Adrenal gland (tissue), 12 donors: Measurements from ENCODE around the gene CDK16. TPM values are rescaled to one million over a fixed set of nuclear protein-coding genes. Genes with fewer than 3 reads are reported as not detected.
A peak's percentile ranks its signal among the peaks of the same experiment; 100 is the strongest.
"Not testable (repeated sequence)": the region's sequence is repeated elsewhere in the genome, so short reads cannot be mapped to it uniquely, and the experiment has no call there.

Experiments used
- DNase-seq, 7 donors: peaks; one replicate each; pipeline ENCODE4 v3.0.0-alpha.2; 2019 to 2020
- H3K27ac ChIP-seq, 5 donors: fragments of 200-600 bp; sonication (generic) in 4 of 5; 1 replicate in 3 of 5; 2 replicates in 2 of 5; pipeline versions ENCODE4 v1.5.1 to v1.8.0; 2016 to 2020; ENCODE audit warnings: mild to moderate bottlenecking in 1 of 5
- H3K27me3 ChIP-seq: fragments of 200-600 bp; 2 replicates; pipeline ENCODE4 v1.8.0; 2021
- H3K36me3 ChIP-seq, 2 donors: fragments of 200-600 bp; replicated peaks in 1 of 2; 1 replicate in 1 of 2; 2 replicates in 1 of 2; pipeline versions ENCODE4 v1.5.1 to v1.8.0; 2018 to 2022
- H3K4me1 ChIP-seq, 2 donors: fragments of 200-600 bp; replicated peaks in 1 of 2; 1 replicate in 1 of 2; 2 replicates in 1 of 2; pipeline versions ENCODE4 v1.5.1 to v1.8.0; 2018 to 2021
- H3K4me3 ChIP-seq, 4 donors: fragments of 200-600 bp; sonication (generic) in 3 of 4; one replicate each; pipeline ENCODE4 v1.5.1; 2016 to 2018
- H3K9me3 ChIP-seq, 3 donors: fragments of 200-600 bp; sonication (generic) in 1 of 3; replicated peaks in 1 of 3; 1 replicate in 2 of 3; 2 replicates in 1 of 3; pipeline versions ENCODE4 v1.5.1 to v1.8.0; 2016 to 2021
- POLR2A ChIP-seq, 2 donors: fragments of 450-650 bp; IDR thresholded peaks; one replicate each; pipeline ENCODE4 v1.6.1; 2017; ENCODE audit warnings: antibody characterized with exemption in 2 of 2, mild to moderate bottlenecking in 2 of 2, moderate library complexity in 1 of 2
- WGBS, 4 donors: extraction: QIAGEN DNeasy Blood & Tissue Kit in 2 of 4; methylation state at CpG; one replicate each; pipeline versions ENCODE4 v1.1.5 to v1.1.7; 2013 to 2017; 5-methylcytosine and 5-hydroxymethylcytosine counted together
- intact Hi-C, 2 donors: fragments of 100-400 bp; cut with DNase I; formaldehyde crosslinking; loops; one replicate each; pipeline versions ENCODE4 v1.14.1 to v1.15.0; 2022 to 2023
- polyA plus RNA-seq, 3 donors: library from polyadenylated mRNA; stranded (reverse); fragments of 200-250 nt in 2 of 3; fragments of 350-450 nt in 1 of 3; fragmentation: Illumina TruSeq in 1 of 3; extraction: RNeasy Lipid Tissue Mini Kit (QIAGEN cat#74804) in 1 of 3; gene quantifications; one replicate each; pipeline ENCODE4 v1.2.3, GENCODE V29; 2013 to 2014
- total RNA-seq, 9 donors: library from RNA; depleted of rRNA in 4 of 9; stranded (reverse); fragments of >200 nt in 4 of 9; fragments of 120-200 nt in 1 of 9; fragmentation: NEBNext Ultra II Directional in 1 of 9; extraction: Animal tissue kit (Norgen Biotek cat#: 25700) in 1 of 9; gene quantifications; one replicate each; pipeline versions ENCODE4 v1.1.0 to v1.2.4, GENCODE V29; 2013 to 2023
- TF ChIP-seq, protein P1 (sequence below), 6 experiments: fragments of 450-650 bp in 4 of 6; fragments of 200-600 bp in 2 of 6; sonication (generic) in 1 of 6; IDR thresholded peaks; 1 replicate in 5 of 6; 2 replicates in 1 of 6; pipeline versions ENCODE4 v1.5.1 to v1.8.0; 2016 to 2021; ENCODE audit warnings: antibody characterized with exemption in 6 of 6, mild to moderate bottlenecking in 2 of 6, moderate library complexity in 1 of 6
- donor health status: healthy with polysubstance abuse.
- donor health status: Bipolar disorder and iron deficiency.
- donor health status: DM: yes; HTN: yes; CAD: no.
- donor health status: DM: no; HTN: no; CAD: no.
- donor health status: DM: no; HTN: no; CAD: no.
- donor health status: DM: yes; HTN: yes; CAD: no.

Gene CDK16
- total and polyA plus RNA-seq, 12 donors, result 50.5 to 187 (median 115) TPM

- intact Hi-C loops, result loop anchor here in 1 of 2 donors (10.0 kb wide), 1 partner anchor 56 kb away; no protein-coding TSS in a partner anchor
- WGBS, 4 donors, result 83 to 100% (median 90%) methylated on average over 1 to 6 of the region's 6 CpGs
- TF ChIP-seq, protein P1, sequence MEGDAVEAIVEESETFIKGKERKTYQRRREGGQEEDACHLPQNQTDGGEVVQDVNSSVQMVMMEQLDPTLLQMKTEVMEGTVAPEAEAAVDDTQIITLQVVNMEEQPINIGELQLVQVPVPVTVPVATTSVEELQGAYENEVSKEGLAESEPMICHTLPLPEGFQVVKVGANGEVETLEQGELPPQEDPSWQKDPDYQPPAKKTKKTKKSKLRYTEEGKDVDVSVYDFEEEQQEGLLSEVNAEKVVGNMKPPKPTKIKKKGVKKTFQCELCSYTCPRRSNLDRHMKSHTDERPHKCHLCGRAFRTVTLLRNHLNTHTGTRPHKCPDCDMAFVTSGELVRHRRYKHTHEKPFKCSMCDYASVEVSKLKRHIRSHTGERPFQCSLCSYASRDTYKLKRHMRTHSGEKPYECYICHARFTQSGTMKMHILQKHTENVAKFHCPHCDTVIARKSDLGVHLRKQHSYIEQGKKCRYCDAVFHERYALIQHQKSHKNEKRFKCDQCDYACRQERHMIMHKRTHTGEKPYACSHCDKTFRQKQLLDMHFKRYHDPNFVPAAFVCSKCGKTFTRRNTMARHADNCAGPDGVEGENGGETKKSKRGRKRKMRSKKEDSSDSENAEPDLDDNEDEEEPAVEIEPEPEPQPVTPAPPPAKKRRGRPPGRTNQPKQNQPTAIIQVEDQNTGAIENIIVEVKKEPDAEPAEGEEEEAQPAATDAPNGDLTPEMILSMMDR (IDR thresholded peaks at IDR 0.05), result no peak
- TF ChIP-seq POLR2A (IDR thresholded peaks at IDR 0.05), result no peak
These were observed 30.1 kb downstream of the CDK16 start for GRCh38 chrX:47248576-47248975.

DNA sequence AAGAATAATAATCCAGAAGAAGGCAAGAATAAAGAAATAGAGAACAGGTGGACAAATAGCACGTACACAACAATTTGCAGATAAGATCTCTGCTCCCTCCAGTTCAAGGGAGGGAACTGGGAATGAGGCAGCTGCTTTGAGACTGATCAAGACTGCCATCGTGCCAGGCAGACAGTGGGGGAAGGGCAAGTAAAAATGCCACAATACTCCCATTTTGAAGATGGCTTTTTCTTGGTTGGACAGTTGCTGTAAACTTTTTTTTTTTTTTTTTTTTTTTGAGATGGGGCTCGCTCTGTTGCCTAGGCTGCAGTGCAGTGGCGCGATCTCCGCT lies 31.5 kb downstream of the CDK16 start:
- no peaks in the 10 kb centered on the region for H3K4me1 ChIP-seq
- no peak overlapping the region for H3K4me3 ChIP-seq
- no peak overlapping the region for H3K27ac ChIP-seq
- peaks cover 0 to 12% of the 10 kb centered on the region in 2 donors for H3K36me3 ChIP-seq
- DNase-seq, result no peak
- H3K9me3 ChIP-seq, result peaks cover 0 to 5% (median 0%) of the 10 kb centered on the region in 3 donors
- WGBS, 4 donors, result 39 to 82% (median 75%) methylated on average over 2 to 6 of the region's 6 CpGs
- TF ChIP-seq, protein P1 (IDR thresholded peaks at IDR 0.05), result no peak
- TF ChIP-seq POLR2A (IDR thresholded peaks at IDR 0.05), result no peak
- H3K27me3 ChIP-seq, result no peaks in the 10 kb centered on the region
- intact Hi-C loops, result no loop called here

More at GRCh38 chrX:47248576-47248975, 30.1 kb downstream of the CDK16 start:
- Histone ChIP-seq H3K27me3 (no peaks in the 10 kb centered on the region), H3K9me3 (no peaks in the 10 kb centered on the region), H3K4me3 (no peak overlapping the region), H3K36me3 (peaks cover 0 to 18% of the 10 kb centered on the region in 2 donors), H3K27ac (no peak overlapping the region), H3K4me1 (no peaks in the 10 kb centered on the region)
- no peak for DNase-seq

GRCh38 chrX:47257620-47258019 lies 39.1 kb downstream of the CDK16 start:
- H3K9me3 ChIP-seq, H3K4me3 ChIP-seq, H3K27ac ChIP-seq, H3K36me3 ChIP-seq, H3K4me1 ChIP-seq, DNase-seq, intact Hi-C loops: not testable (repeated sequence)
- H3K27me3 ChIP-seq, result peaks cover 19% of the 10 kb centered on the region
- WGBS, 4 donors, result 80 to 90% (median 89%) methylated on average over 3 to 12 of the region's 12 CpGs

GRCh38 chrX:47264483-47265173 lies 46.1 kb downstream of the CDK16 start:
- Histone ChIP-seq H3K4me3 (no peak overlapping the region), H3K27me3 (peaks cover 13% of the 10 kb centered on the region), H3K36me3 (no peaks in the 10 kb centered on the region), H3K27ac (no peak overlapping the region), H3K9me3 (no peaks in the 10 kb centered on the region), H3K4me1 (no peaks in the 10 kb centered on the region)
- WGBS, 4 donors, result 43 to 59% (median 58%) methylated on average over 7 of the region's 7 CpGs
- intact Hi-C loops, result no loop called here
- TF ChIP-seq, protein P1 (IDR thresholded peaks at IDR 0.05), result no peak
- no peak for TF ChIP-seq POLR2A (IDR thresholded peaks at IDR 0.05)
- DNase-seq, result peak in 2 of 7 donors; percentile 28

- Histone ChIP-seq H3K27ac (no peak overlapping the region), H3K27me3 (peaks cover 10% of the 10 kb centered on the region), H3K4me3 (no peak overlapping the region), H3K4me1 (no peaks in the 10 kb centered on the region), H3K36me3 (no peaks in the 10 kb centered on the region), H3K9me3 (no peaks in the 10 kb centered on the region)
- WGBS, 4 donors, result 75 to 84% (median 82%) methylated on average over 3 to 7 of the region's 7 CpGs
- no peak for DNase-seq
- intact Hi-C loops, result no loop called here
- TF ChIP-seq, protein P1 (IDR thresholded peaks at IDR 0.05), result no peak
- no peak for TF ChIP-seq POLR2A (IDR thresholded peaks at IDR 0.05)
These were observed 48.2 kb downstream of the CDK16 start for GRCh38 chrX:47266643-47267042.
